ENCODE results near the gene C1QA.

C1QA gene

GRCh38 chr1:22635436-22635835 lies 992 bp upstream of the C1QA start:
- H3K9ac ChIP-seq (ENCODE audit: low read length) = no peak overlapping the region
- H3K27me3 ChIP-seq (ENCODE audit: control insufficient read depth, insufficient read depth, low read length) = peaks cover 6% of the 10 kb centered on the region
- H3K4me3 ChIP-seq (ENCODE audit: low read length) = no peak overlapping the region
- H3K36me3 ChIP-seq (ENCODE audit: control insufficient read depth, insufficient read depth, low read length) = no peaks in the 10 kb centered on the region
- H3K9me3 ChIP-seq (ENCODE audit: control insufficient read depth, low read length) = no peaks in the 10 kb centered on the region
- no peaks in the 10 kb centered on the region for H3K4me1 ChIP-seq (ENCODE audit: control insufficient read depth, insufficient read depth, low read length)

GRCh38 chr1:22636927-22637326 lies 499 bp downstream of the C1QA start:
- Histone ChIP-seq H3K4me1 (ENCODE audit: control insufficient read depth, insufficient read depth, low read length) (no peaks in the 10 kb centered on the region), H3K9ac (ENCODE audit: low read length) (no peak overlapping the region), H3K9me3 (ENCODE audit: control insufficient read depth, low read length) (no peaks in the 10 kb centered on the region), H3K27me3 (ENCODE audit: control insufficient read depth, insufficient read depth, low read length) (peaks cover 12% of the 10 kb centered on the region), H3K4me3 (ENCODE audit: low read length) (no peak overlapping the region), H3K36me3 (ENCODE audit: control insufficient read depth, insufficient read depth, low read length) (no peaks in the 10 kb centered on the region)

GRCh38 chr1:22637907-22638445 lies 1.5 kb downstream of the C1QA start:
- H3K9ac ChIP-seq (ENCODE audit: low read length) = no peak overlapping the region

GRCh38 chr1:22638476-22639234 lies 2.2 kb downstream of the C1QA start:
- no peak overlapping the region for H3K4me3 ChIP-seq (ENCODE audit: low read length)
- peaks cover 18% of the 10 kb centered on the region for H3K27me3 ChIP-seq (ENCODE audit: control insufficient read depth, insufficient read depth, low read length)
- H3K9ac ChIP-seq (ENCODE audit: low read length) = no peak overlapping the region
- H3K36me3 ChIP-seq (ENCODE audit: control insufficient read depth, insufficient read depth, low read length) = no peaks in the 10 kb centered on the region
- no peaks in the 10 kb centered on the region for H3K4me1 ChIP-seq (ENCODE audit: control insufficient read depth, insufficient read depth, low read length)
- H3K9me3 ChIP-seq (ENCODE audit: control insufficient read depth, low read length) = no peaks in the 10 kb centered on the region

More at GRCh38 chr1:22637907-22638445, 1.5 kb downstream of the C1QA start:
- Histone ChIP-seq H3K9me3 (ENCODE audit: control insufficient read depth, low read length) (no peaks in the 10 kb centered on the region), H3K36me3 (ENCODE audit: control insufficient read depth, insufficient read depth, low read length) (no peaks in the 10 kb centered on the region), H3K4me3 (ENCODE audit: low read length) (no peak overlapping the region), H3K4me1 (ENCODE audit: control insufficient read depth, insufficient read depth, low read length) (no peaks in the 10 kb centered on the region), H3K27me3 (ENCODE audit: control insufficient read depth, insufficient read depth, low read length) (peaks cover 18% of the 10 kb centered on the region)

- peaks cover 18% of the 10 kb centered on the region for H3K27me3 ChIP-seq (ENCODE audit: control insufficient read depth, insufficient read depth, low read length)
- no peaks in the 10 kb centered on the region for H3K36me3 ChIP-seq (ENCODE audit: control insufficient read depth, insufficient read depth, low read length)
- H3K9me3 ChIP-seq (ENCODE audit: control insufficient read depth, low read length) = no peaks in the 10 kb centered on the region
- H3K4me1 ChIP-seq (ENCODE audit: control insufficient read depth, insufficient read depth, low read length) = no peaks in the 10 kb centered on the region
- no peak overlapping the region for H3K4me3 ChIP-seq (ENCODE audit: low read length)
- no peak overlapping the region for H3K9ac ChIP-seq (ENCODE audit: low read length)
Observed at GRCh38 chr1:22639286-22639685, 2.9 kb downstream of the C1QA start.

GRCh38 chr1:22641247-22641646 lies 4.8 kb downstream of the C1QA start:
- Histone ChIP-seq H3K4me3 (ENCODE audit: low read length) (no peak overlapping the region), H3K9ac (ENCODE audit: low read length) (no peak overlapping the region), H3K4me1 (ENCODE audit: control insufficient read depth, insufficient read depth, low read length) (no peaks in the 10 kb centered on the region), H3K9me3 (ENCODE audit: control insufficient read depth, low read length) (no peaks in the 10 kb centered on the region), H3K36me3 (ENCODE audit: control insufficient read depth, insufficient read depth, low read length) (no peaks in the 10 kb centered on the region), H3K27me3 (ENCODE audit: control insufficient read depth, insufficient read depth, low read length) (peaks cover 18% of the 10 kb centered on the region)

- H3K9me3 ChIP-seq (ENCODE audit: control insufficient read depth, low read length) = no peaks in the 10 kb centered on the region
- H3K4me1 ChIP-seq (ENCODE audit: control insufficient read depth, insufficient read depth, low read length) = no peaks in the 10 kb centered on the region
- peaks cover 18% of the 10 kb centered on the region for H3K27me3 ChIP-seq (ENCODE audit: control insufficient read depth, insufficient read depth, low read length)
- H3K4me3 ChIP-seq (ENCODE audit: low read length) = no peak overlapping the region
- no peaks in the 10 kb centered on the region for H3K36me3 ChIP-seq (ENCODE audit: control insufficient read depth, insufficient read depth, low read length)
- H3K9ac ChIP-seq (ENCODE audit: low read length) = no peak overlapping the region
Observed at GRCh38 chr1:22641906-22642636, 5.6 kb downstream of the C1QA start.

GRCh38 chr1:22643381-22643780 lies 7.0 kb downstream of the C1QA start, which contains the start of gene C1QC:
Gene C1QC (plus strand): TSS chr1:22643633. CDS start chr1:22644024, 391 bp downstream.
- Histone ChIP-seq H3K4me1 (ENCODE audit: control insufficient read depth, insufficient read depth, low read length) (no peaks in the 10 kb centered on the region), H3K27me3 (ENCODE audit: control insufficient read depth, insufficient read depth, low read length) (peaks cover 14% of the 10 kb centered on the region), H3K9ac (ENCODE audit: low read length) (no peak within 1 kb of the TSS), H3K9me3 (ENCODE audit: control insufficient read depth, low read length) (no peaks in the 10 kb centered on the region), H3K36me3 (ENCODE audit: control insufficient read depth, insufficient read depth, low read length) (no peaks in the 10 kb centered on the region), H3K4me3 (ENCODE audit: low read length) (no peak within 1 kb of the TSS)

- Histone ChIP-seq H3K4me3 (ENCODE audit: low read length) (no peak overlapping the region), H3K27me3 (ENCODE audit: control insufficient read depth, insufficient read depth, low read length) (peaks cover 14% of the 10 kb centered on the region)
Observed at GRCh38 chr1:22643928-22644327, 7.5 kb downstream of the C1QA start.

GRCh38 chr1:22645931-22646330 lies 9.5 kb downstream of the C1QA start:
- H3K4me1 ChIP-seq (ENCODE audit: control insufficient read depth, insufficient read depth, low read length) = no peaks in the 10 kb centered on the region
- H3K9me3 ChIP-seq (ENCODE audit: control insufficient read depth, low read length) = no peaks in the 10 kb centered on the region
- H3K27me3 ChIP-seq (ENCODE audit: control insufficient read depth, insufficient read depth, low read length) = peaks cover 12% of the 10 kb centered on the region
- no peak overlapping the region for H3K9ac ChIP-seq (ENCODE audit: low read length)
- no peak overlapping the region for H3K4me3 ChIP-seq (ENCODE audit: low read length)
- H3K36me3 ChIP-seq (ENCODE audit: control insufficient read depth, insufficient read depth, low read length) = no peaks in the 10 kb centered on the region

More at GRCh38 chr1:22643928-22644327, 7.5 kb downstream of the C1QA start:
- no peaks in the 10 kb centered on the region for H3K4me1 ChIP-seq (ENCODE audit: control insufficient read depth, insufficient read depth, low read length)
- no peak overlapping the region for H3K9ac ChIP-seq (ENCODE audit: low read length)
- H3K36me3 ChIP-seq (ENCODE audit: control insufficient read depth, insufficient read depth, low read length) = no peaks in the 10 kb centered on the region
- H3K9me3 ChIP-seq (ENCODE audit: control insufficient read depth, low read length) = no peaks in the 10 kb centered on the region

- no peak overlapping the region for H3K4me3 ChIP-seq (ENCODE audit: low read length)
- H3K9me3 ChIP-seq (ENCODE audit: control insufficient read depth, low read length) = no peaks in the 10 kb centered on the region
- no peaks in the 10 kb centered on the region for H3K36me3 ChIP-seq (ENCODE audit: control insufficient read depth, insufficient read depth, low read length)
- no peak overlapping the region for H3K9ac ChIP-seq (ENCODE audit: low read length)
- no peaks in the 10 kb centered on the region for H3K4me1 ChIP-seq (ENCODE audit: control insufficient read depth, insufficient read depth, low read length)
- H3K27me3 ChIP-seq (ENCODE audit: control insufficient read depth, insufficient read depth, low read length) = peaks cover 11% of the 10 kb centered on the region
Observed at GRCh38 chr1:22646384-22646783, 10.0 kb downstream of the C1QA start.

GRCh38 chr1:22650089-22650693 lies 13.8 kb downstream of the C1QA start:
- no peaks in the 10 kb centered on the region for H3K4me1 ChIP-seq (ENCODE audit: control insufficient read depth, insufficient read depth, low read length)
- H3K27me3 ChIP-seq (ENCODE audit: control insufficient read depth, insufficient read depth, low read length) = peaks cover 2% of the 10 kb centered on the region
- H3K4me3 ChIP-seq (ENCODE audit: low read length) = no peak overlapping the region

More at GRCh38 chr1:22650089-22650693, 13.8 kb downstream of the C1QA start:
- no peak overlapping the region for H3K9ac ChIP-seq (ENCODE audit: low read length)
- no peaks in the 10 kb centered on the region for H3K9me3 ChIP-seq (ENCODE audit: control insufficient read depth, low read length)
- H3K36me3 ChIP-seq (ENCODE audit: control insufficient read depth, insufficient read depth, low read length) = no peaks in the 10 kb centered on the region

Data from mucosa of stomach (tissue), 1 donor.